Measurements from ENCODE around the gene RAB33A. TPM values are rescaled to one million over a fixed set of nuclear protein-coding genes. Genes with fewer than 3 reads are reported as not detected.

The RAB33A gene
- total and polyA plus RNA-seq, 7 donors = 1.2 to 3.8 (median 1.3) TPM; not detected in 3

DNA sequence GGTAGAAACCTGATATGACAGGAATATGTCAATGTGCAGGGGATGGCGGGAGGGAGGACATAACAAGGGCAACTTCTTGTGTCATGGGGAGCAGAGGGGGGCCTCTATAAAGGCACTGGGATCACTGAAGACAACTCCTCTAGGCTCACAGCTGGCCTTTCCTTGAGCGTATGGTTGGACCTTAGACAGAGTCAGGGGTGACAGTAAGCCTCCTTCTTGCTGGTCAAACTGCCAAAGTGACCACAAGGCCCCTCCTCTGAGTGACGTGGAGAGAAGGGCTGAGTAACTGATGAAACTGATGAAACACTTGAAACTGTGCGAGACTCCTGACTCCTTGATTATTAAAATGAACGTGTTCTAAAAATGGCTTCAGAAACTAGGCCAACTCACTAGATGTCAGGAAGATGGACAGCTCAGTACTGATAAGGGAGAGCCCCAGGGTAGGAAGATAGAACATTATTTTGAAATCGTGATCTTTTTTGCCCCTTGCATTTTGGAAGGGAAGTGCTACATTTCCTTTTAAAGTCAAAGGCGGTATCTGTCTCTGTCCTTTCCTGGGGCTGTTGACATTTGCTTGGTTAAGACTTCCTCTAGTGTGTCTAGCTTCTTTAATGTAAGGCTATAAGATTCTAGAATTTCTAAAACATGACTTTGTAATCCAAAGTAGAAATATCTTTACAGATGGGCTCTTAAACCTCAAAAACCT, 1.6 kb downstream of the RAB33A start:
- intact Hi-C loops (cut with DNase I) = loop anchor here (5.0 kb wide), 1 partner anchor 91 kb away; no protein-coding TSS in a partner anchor
- DNase-seq = peak; percentile 73
- H3K4me3 ChIP-seq = no peak overlapping the region
- TF ChIP-seq POLR2A (IDR thresholded peaks at IDR 0.05) = no peak
- no peak for TF ChIP-seq EP300 (IDR thresholded peaks at IDR 0.05)
- peak in 1 of 4 donors; percentile 34 for TF ChIP-seq POLR2AphosphoS5 (IDR thresholded peaks at IDR 0.05)
- TF ChIP-seq, protein P1, sequence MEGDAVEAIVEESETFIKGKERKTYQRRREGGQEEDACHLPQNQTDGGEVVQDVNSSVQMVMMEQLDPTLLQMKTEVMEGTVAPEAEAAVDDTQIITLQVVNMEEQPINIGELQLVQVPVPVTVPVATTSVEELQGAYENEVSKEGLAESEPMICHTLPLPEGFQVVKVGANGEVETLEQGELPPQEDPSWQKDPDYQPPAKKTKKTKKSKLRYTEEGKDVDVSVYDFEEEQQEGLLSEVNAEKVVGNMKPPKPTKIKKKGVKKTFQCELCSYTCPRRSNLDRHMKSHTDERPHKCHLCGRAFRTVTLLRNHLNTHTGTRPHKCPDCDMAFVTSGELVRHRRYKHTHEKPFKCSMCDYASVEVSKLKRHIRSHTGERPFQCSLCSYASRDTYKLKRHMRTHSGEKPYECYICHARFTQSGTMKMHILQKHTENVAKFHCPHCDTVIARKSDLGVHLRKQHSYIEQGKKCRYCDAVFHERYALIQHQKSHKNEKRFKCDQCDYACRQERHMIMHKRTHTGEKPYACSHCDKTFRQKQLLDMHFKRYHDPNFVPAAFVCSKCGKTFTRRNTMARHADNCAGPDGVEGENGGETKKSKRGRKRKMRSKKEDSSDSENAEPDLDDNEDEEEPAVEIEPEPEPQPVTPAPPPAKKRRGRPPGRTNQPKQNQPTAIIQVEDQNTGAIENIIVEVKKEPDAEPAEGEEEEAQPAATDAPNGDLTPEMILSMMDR (IDR thresholded peaks at IDR 0.05) = no peak
- H3K27me3 ChIP-seq = no peaks in the 10 kb centered on the region
- H3K4me1 ChIP-seq = peaks cover 0 to 14% (median 5%) of the 10 kb centered on the region in 4 donors
- peak overlapping the region; percentile 5 to 37 (median 25) for H3K27ac ChIP-seq
- H3K36me3 ChIP-seq = no peaks in the 10 kb centered on the region
- H3K9me3 ChIP-seq = no peaks in the 10 kb centered on the region
- WGBS, 2 donors = 39 to 67% methylated on average over 7 of the region's 7 CpGs

DNA sequence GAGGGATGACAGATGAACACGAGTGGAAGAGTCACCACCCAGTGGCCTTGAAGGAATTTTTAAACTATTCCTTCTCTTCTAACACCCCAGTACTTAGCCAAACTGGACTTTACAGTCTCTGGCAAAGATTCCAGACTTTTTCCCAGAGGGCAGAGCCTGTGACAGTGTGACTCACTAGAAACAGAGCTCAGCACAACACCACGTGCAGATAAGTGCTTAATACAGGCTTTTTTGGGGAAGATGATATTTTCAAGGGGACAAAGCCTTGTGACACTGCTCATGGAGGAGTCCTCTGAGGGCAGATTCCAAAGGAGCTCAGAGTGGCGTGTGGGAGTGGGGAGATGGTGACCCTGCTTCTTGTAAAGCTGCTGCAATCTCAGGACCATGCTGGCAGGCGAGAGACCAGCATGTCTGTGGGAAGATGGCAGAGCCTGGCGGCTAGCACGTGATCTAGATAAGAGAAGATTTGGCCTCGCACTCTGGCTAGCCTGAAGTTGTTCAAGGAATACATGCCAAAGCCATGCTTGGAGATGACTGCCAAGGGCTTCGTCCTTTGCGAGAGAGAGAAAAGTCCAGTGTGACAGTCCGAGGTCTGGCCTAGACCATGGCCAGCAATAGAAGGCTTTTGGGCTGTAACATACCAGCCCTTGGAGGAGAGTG, 2.4 kb downstream of the RAB33A start:
- peak; percentile 64 for DNase-seq
- TF ChIP-seq POLR2AphosphoS5 (IDR thresholded peaks at IDR 0.05) (peak in 1 of 4 donors; percentile 36), POLR2A (IDR thresholded peaks at IDR 0.05) (no peak), EP300 (IDR thresholded peaks at IDR 0.05) (no peak)
- TF ChIP-seq, protein P1 (IDR thresholded peaks at IDR 0.05) = no peak
- intact Hi-C loops (cut with DNase I) = loop anchor here (5.0 kb wide), 1 partner anchor 92 kb away; no protein-coding TSS in a partner anchor
- H3K4me1 ChIP-seq = peaks cover 0 to 14% (median 5%) of the 10 kb centered on the region in 4 donors
- H3K36me3 ChIP-seq = no peaks in the 10 kb centered on the region
- no peaks in the 10 kb centered on the region for H3K27me3 ChIP-seq
- peak overlapping the region; percentile 5 to 37 (median 25) for H3K27ac ChIP-seq
- H3K4me3 ChIP-seq = no peak overlapping the region
- 64 to 67% methylated on average over 10 of the region's 10 CpGs for WGBS, 2 donors
- H3K9me3 ChIP-seq = no peaks in the 10 kb centered on the region

DNA sequence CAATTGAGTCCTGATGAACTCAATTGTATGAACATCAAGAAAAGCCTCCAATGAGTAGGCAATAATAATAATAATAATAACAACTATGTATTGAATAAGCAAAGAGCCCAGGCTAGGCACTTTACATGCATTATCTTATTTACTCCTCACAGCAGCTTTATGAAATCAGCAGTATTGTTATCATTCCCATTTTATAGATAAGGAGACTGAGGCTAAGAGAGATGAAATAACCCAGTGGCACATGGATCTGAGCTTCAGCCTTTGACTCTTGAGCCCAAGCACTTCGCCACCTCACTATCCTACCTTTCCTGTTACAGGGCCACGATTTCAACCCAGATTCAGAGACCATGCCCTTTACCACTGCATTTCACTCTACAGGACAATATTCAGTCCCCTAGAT, 3.2 kb downstream of the RAB33A start:
- H3K4me3 ChIP-seq = no peak overlapping the region
- H3K9me3 ChIP-seq = no peaks in the 10 kb centered on the region
- no peaks in the 10 kb centered on the region for H3K36me3 ChIP-seq
- DNase-seq = no peak
- H3K27me3 ChIP-seq = no peaks in the 10 kb centered on the region
- 92% methylated on average over 2 of the region's 2 CpGs for WGBS, 2 donors
- no peak for TF ChIP-seq EP300 (IDR thresholded peaks at IDR 0.05)
- TF ChIP-seq, protein P1 (IDR thresholded peaks at IDR 0.05) = no peak
- no peak for TF ChIP-seq POLR2A (IDR thresholded peaks at IDR 0.05)
- TF ChIP-seq POLR2AphosphoS5 (IDR thresholded peaks at IDR 0.05) = no peak
- intact Hi-C loops (cut with DNase I) = loop anchor here (5.0 kb wide), 1 partner anchor 93 kb away; no protein-coding TSS in a partner anchor
- H3K4me1 ChIP-seq = peaks cover 0 to 14% (median 5%) of the 10 kb centered on the region in 4 donors
- H3K27ac ChIP-seq = no peak overlapping the region

DNA sequence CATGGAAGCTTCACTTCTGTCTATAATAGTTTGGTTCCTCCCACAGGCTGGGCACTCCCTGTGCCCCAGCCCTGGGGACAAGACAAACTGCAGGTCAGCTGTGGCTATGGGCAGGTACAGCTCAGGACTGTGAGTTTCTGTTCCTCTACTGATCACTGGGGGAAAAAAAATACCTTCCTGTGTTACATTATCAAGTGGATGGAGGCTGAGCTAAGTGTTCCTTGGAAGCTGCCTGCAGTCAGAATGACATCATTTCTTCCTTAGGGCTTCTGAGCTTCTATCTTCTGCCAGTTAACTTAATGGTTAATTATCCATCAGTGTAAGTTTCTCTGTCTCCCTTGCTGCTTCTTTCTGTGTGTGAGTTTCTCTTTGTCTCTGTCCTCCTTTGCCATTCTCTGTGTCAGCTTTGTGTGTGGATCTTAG, 4.6 kb downstream of the RAB33A start:
- intact Hi-C loops (cut with DNase I) = no loop called here

DNA sequence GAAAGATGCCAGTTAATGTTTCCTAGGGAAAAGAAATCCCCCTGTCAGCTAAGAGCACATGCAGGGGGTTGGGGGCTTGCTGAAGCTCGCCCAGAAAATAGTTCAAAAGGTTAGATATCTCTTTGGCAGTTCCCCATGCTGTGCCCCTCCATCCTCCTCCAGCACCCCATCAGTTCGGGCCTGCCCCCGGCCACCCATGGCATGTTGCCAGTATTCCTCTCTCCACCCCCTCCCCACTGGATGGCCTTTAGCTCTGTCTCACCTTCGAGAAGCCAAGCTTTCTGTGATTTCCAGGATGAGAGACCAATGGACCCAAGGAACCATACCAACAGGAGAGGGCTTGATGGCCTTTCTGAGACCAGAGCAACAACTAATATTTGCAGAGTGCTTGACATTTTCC, 5.2 kb downstream of the RAB33A start:
- 90% methylated on average over 4 of the region's 4 CpGs for WGBS, 2 donors
- Histone ChIP-seq H3K4me3 (no peak overlapping the region), H3K27ac (no peak overlapping the region), H3K9me3 (no peaks in the 10 kb centered on the region), H3K4me1 (peaks cover 0 to 4% (median 2%) of the 10 kb centered on the region in 4 donors), H3K27me3 (no peaks in the 10 kb centered on the region), H3K36me3 (no peaks in the 10 kb centered on the region)
- TF ChIP-seq POLR2A (IDR thresholded peaks at IDR 0.05) (no peak), POLR2AphosphoS5 (IDR thresholded peaks at IDR 0.05) (no peak), EP300 (IDR thresholded peaks at IDR 0.05) (no peak)
- TF ChIP-seq, protein P1 (IDR thresholded peaks at IDR 0.05) = no peak
- intact Hi-C loops (cut with DNase I) = no loop called here
- DNase-seq = peak; percentile 26

More for the DNA sequence above, 4.6 kb downstream of the RAB33A start:
- Histone ChIP-seq H3K4me3 (no peak overlapping the region), H3K27ac (no peak overlapping the region), H3K36me3 (no peaks in the 10 kb centered on the region), H3K9me3 (no peaks in the 10 kb centered on the region), H3K4me1 (peaks cover 0 to 5% (median 2%) of the 10 kb centered on the region in 4 donors), H3K27me3 (no peaks in the 10 kb centered on the region)
- DNase-seq = no peak
- no peak for TF ChIP-seq EP300 (IDR thresholded peaks at IDR 0.05)
